Peyer's patch (tissue), 4 donors: Measurements from ENCODE around the gene ALOXE3. TPM values are rescaled to one million over a fixed set of nuclear protein-coding genes. Genes with fewer than 3 reads are reported as not detected.
A peak's percentile ranks its signal among the peaks of the same experiment; 100 is the strongest.

Experiments used
- DNase-seq, 3 donors: peaks; one replicate each; pipeline ENCODE4 v3.0.0-alpha.2; 2017 to 2019
- H3K27ac ChIP-seq, 4 donors: fragments of 200-600 bp; sonication (generic); one replicate each; pipeline ENCODE4 v1.5.1; 2016 to 2019
- H3K27me3 ChIP-seq, 2 donors: fragments of 200-600 bp; sonication (generic); one replicate each; pipeline ENCODE4 v1.5.1; 2019
- H3K36me3 ChIP-seq, 3 donors: fragments of 200-600 bp; sonication (generic); one replicate each; pipeline ENCODE4 v1.5.1; 2016 to 2019
- H3K4me1 ChIP-seq, 4 donors: fragments of 200-600 bp; sonication (generic); one replicate each; pipeline ENCODE4 v1.5.1; 2016 to 2019
- H3K4me3 ChIP-seq, 4 donors: fragments of 200-600 bp; sonication (generic); 1 replicate in 3 of 4; 2 replicates in 1 of 4; pipeline ENCODE4 v1.5.1; 2016 to 2019; ENCODE audit warnings: mild to moderate bottlenecking in 1 of 4
- H3K9me3 ChIP-seq, 4 donors: fragments of 200-600 bp; sonication (generic); one replicate each; pipeline ENCODE4 v1.5.1; 2016 to 2019; ENCODE audit warnings: mild to moderate bottlenecking in 1 of 4
- CTCF ChIP-seq, 6 experiments: fragments of 450-650 bp in 4 of 6; fragments of 200-600 bp in 2 of 6; sonication (generic) in 1 of 6; IDR thresholded peaks; one replicate each; pipeline ENCODE4 v1.5.1; 2017 to 2019; ENCODE audit warnings: antibody characterized with exemption in 6 of 6, mild to moderate bottlenecking in 3 of 6, moderate library complexity in 1 of 6
- POLR2A ChIP-seq, 2 donors: fragments of 450-650 bp; IDR thresholded peaks; one replicate each; pipeline ENCODE4 v1.5.1; 2017; ENCODE audit warnings: antibody characterized with exemption in 2 of 2, mild to moderate bottlenecking in 2 of 2, moderate library complexity in 2 of 2
- total RNA-seq, 4 donors: library from RNA; depleted of rRNA; stranded (reverse); fragments of >200 nt; gene quantifications; one replicate each; pipeline ENCODE4 v1.1.0, GENCODE V29; 2016

Gene ALOXE3
- total RNA-seq, 4 donors from 2014 or later = not detected

GRCh38 chr17:8142158-8142886, 24.0 kb upstream of the ALOXE3 start:
- peak in 1 of 3 donors; percentile 47 for DNase-seq
- Histone ChIP-seq H3K36me3 (peaks cover 0 to 81% (median 0%) of the 10 kb centered on the region in 3 donors), H3K4me3 (no peak overlapping the region), H3K27ac (peak overlapping the region in 1 of 4 donors; percentile 5), H3K4me1 (peaks cover 0 to 19% (median 1%) of the 10 kb centered on the region in 4 donors), H3K9me3 (no peaks in the 10 kb centered on the region), H3K27me3 (no peaks in the 10 kb centered on the region)
- TF ChIP-seq POLR2A (IDR thresholded peaks at IDR 0.05) = no peak

GRCh38 chr17:8141741-8142140, 23.4 kb upstream of the ALOXE3 start:
- no peak overlapping the region for H3K4me3 ChIP-seq
- H3K4me1 ChIP-seq = peaks cover 0 to 19% (median 1%) of the 10 kb centered on the region in 4 donors
- DNase-seq = no peak
- H3K27ac ChIP-seq = no peak overlapping the region
- H3K27me3 ChIP-seq = no peaks in the 10 kb centered on the region
- peaks cover 0 to 75% (median 0%) of the 10 kb centered on the region in 3 donors for H3K36me3 ChIP-seq
- no peak for TF ChIP-seq POLR2A (IDR thresholded peaks at IDR 0.05)
- TF ChIP-seq CTCF (IDR thresholded peaks at IDR 0.05) = no peak
- no peaks in the 10 kb centered on the region for H3K9me3 ChIP-seq

GRCh38 chr17:8141045-8141444, 22.7 kb upstream of the ALOXE3 start:
- DNase-seq = peak in 2 of 3 donors; percentile 46 to 48
- Histone ChIP-seq H3K9me3 (no peaks in the 10 kb centered on the region), H3K4me3 (no peak overlapping the region), H3K36me3 (peaks cover 0 to 68% (median 0%) of the 10 kb centered on the region in 3 donors), H3K27ac (peak overlapping the region in 1 of 4 donors; percentile 45), H3K4me1 (peaks cover 0 to 19% (median 1%) of the 10 kb centered on the region in 4 donors), H3K27me3 (no peaks in the 10 kb centered on the region)
- TF ChIP-seq POLR2A (IDR thresholded peaks at IDR 0.05) (no peak), CTCF (IDR thresholded peaks at IDR 0.05) (no peak)

- Histone ChIP-seq H3K36me3 (peaks cover 0 to 61% (median 0%) of the 10 kb centered on the region in 3 donors), H3K4me1 (peaks cover 0 to 19% (median 1%) of the 10 kb centered on the region in 4 donors), H3K27me3 (no peaks in the 10 kb centered on the region), H3K9me3 (no peaks in the 10 kb centered on the region), H3K27ac (peak overlapping the region in 3 of 4 donors; percentile 85 to 89 (median 86)), H3K4me3 (no peak overlapping the region)
- peak in 2 of 3 donors; percentile 50 to 51 for DNase-seq
- TF ChIP-seq POLR2A (IDR thresholded peaks at IDR 0.05) = no peak
- TF ChIP-seq CTCF (IDR thresholded peaks at IDR 0.05) = no peak
Observed at GRCh38 chr17:8140065-8141029, 22.0 kb upstream of the ALOXE3 start.

- Histone ChIP-seq H3K36me3 (peaks cover 0 to 46% (median 0%) of the 10 kb centered on the region in 3 donors), H3K4me1 (peaks cover 0 to 19% (median 1%) of the 10 kb centered on the region in 4 donors), H3K9me3 (no peaks in the 10 kb centered on the region), H3K27ac (peak overlapping the region; percentile 81 to 89 (median 86)), H3K4me3 (peak overlapping the region; percentile 28 to 48 (median 38)), H3K27me3 (no peaks in the 10 kb centered on the region)
- DNase-seq = peak; percentile 93 to 98 (median 97)
- TF ChIP-seq POLR2A (IDR thresholded peaks at IDR 0.05) = peak; percentile 34 to 66
- peak; percentile 83 to 96 (median 92) for TF ChIP-seq CTCF (IDR thresholded peaks at IDR 0.05)
Observed at GRCh38 chr17:8138672-8139371, 20.5 kb upstream of the ALOXE3 start.
